ENCODE data around the gene ABHD12. TPM values are rescaled to one million over a fixed set of nuclear protein-coding genes. Genes with fewer than 3 reads are reported as not detected.
A peak's percentile ranks its signal among the peaks of the same experiment; 100 is the strongest.

The ABHD12 gene
- total RNA-seq, 1 experiment from 2014 or later = 60.1 TPM

DNA sequence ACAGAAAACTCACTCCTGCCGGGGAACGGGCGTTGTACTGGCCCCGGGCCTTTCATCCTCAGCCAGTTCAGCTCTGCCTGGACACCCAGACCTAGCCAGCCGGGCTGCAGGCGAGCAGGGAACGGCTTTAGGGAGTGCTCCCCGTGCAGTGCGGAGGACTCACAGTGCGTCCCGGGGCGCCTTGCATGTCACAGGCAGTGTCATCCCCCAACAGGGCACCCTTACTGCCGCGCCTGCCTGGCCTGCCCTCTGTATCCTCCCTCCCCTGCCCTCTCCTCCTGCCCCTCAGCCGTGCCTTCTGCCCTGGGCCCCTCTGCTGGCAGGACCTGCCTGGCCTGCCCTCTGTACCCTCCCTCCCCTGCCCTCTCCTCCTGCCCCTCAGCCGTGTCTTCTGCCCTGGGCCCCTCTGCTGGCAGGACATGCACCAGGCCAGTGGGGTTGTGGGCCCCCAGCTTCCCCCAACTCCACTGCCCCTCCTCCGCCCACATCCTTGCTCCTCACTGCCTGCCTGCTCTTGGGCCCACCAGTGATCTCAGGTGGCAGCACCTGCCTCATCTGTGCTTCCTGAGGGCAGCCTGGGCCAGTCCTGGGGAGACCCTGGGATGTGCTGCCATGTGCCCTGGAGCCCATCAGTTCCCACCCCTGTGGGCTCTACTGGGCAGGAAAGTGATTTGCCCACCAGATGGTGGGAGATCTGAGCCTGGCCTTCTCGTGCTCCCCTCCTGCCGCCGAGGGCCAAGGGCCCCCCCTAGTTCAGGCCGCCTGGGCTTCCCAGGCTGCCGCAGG, 99.8 kb downstream of the ABHD12 start:
- Histone ChIP-seq H3K4me2 (no peak overlapping the region), H3K79me2 (ENCODE audit: low read depth) (no peaks in the 10 kb centered on the region), H3K27me3 (ENCODE audit: insufficient read depth, low read depth) (no peaks in the 10 kb centered on the region), H3K27ac (no peak overlapping the region), H3K4me3 (no peak overlapping the region), H3K36me3 (ENCODE audit: low read depth) (peaks cover 10% of the 10 kb centered on the region), H3K9me3 (ENCODE audit: insufficient read depth, low read depth) (no peaks in the 10 kb centered on the region), H4K20me1 (ENCODE audit: insufficient read depth) (peaks cover 8% of the 10 kb centered on the region; the same call in 1 of the 2 replicates), H3F3A (ENCODE audit: insufficient read depth, low read depth) (peaks cover 23% of the 10 kb centered on the region; the same call in 1 of the 2 replicates), H2AFZ (no peak overlapping the region), H3K9me2 (ENCODE audit: insufficient read depth) (no peaks in the 10 kb centered on the region), H3K4me1 (replicated peaks; ENCODE audit: insufficient read depth) (no peaks in the 10 kb centered on the region)
- ChIA-PET POLR2A (ENCODE audit: unreplicated experiment) (no interaction called here), CTCF (no interaction called here)
- BruUV-seq (replicated peaks) = no TSS peak
- intact Hi-C loops (cut with micrococcal nuclease; ENCODE audit: unreplicated experiment) = loop anchor here (10.0 kb wide), 1 partner anchor 116 kb away; no protein-coding TSS in a partner anchor
- DNase-seq = no peak
- TF ChIP-seq CTCF (conservative IDR thresholded peaks at IDR 0.05) (no peak), EZH2 (IDR thresholded peaks at IDR 0.05; ENCODE audit: low read depth) (no peak)

- H3K36me3 ChIP-seq (ENCODE audit: low read depth) = peaks cover 14% of the 10 kb centered on the region
- intact Hi-C loops (cut with micrococcal nuclease; ENCODE audit: unreplicated experiment) = loop anchor here (10.0 kb wide), 1 partner anchor 115 kb away; no protein-coding TSS in a partner anchor
- peaks cover 15% of the 10 kb centered on the region; the same call in 1 of the 2 replicates for H3F3A ChIP-seq (ENCODE audit: insufficient read depth, low read depth)
- POLR2A ChIA-PET (ENCODE audit: unreplicated experiment) = no interaction called here
- peak in 1 of 2 experiments; percentile 30 for DNase-seq
- TF ChIP-seq EZH2 (IDR thresholded peaks at IDR 0.05; ENCODE audit: low read depth) (no peak), CTCF (conservative IDR thresholded peaks at IDR 0.05) (no peak)
- no peaks in the 10 kb centered on the region for H3K27me3 ChIP-seq (ENCODE audit: insufficient read depth, low read depth)
- no TSS peak for BruUV-seq (replicated peaks)
- no peaks in the 10 kb centered on the region for H3K79me2 ChIP-seq (ENCODE audit: low read depth)
- no peak overlapping the region for H3K4me3 ChIP-seq
- H2AFZ ChIP-seq = no peak overlapping the region
- H3K4me2 ChIP-seq = no peak overlapping the region
- H3K9me3 ChIP-seq (ENCODE audit: insufficient read depth, low read depth) = no peaks in the 10 kb centered on the region
- no peaks in the 10 kb centered on the region for H3K9me2 ChIP-seq (ENCODE audit: insufficient read depth)
- peaks cover 14% of the 10 kb centered on the region; the same call in 1 of the 2 replicates for H4K20me1 ChIP-seq (ENCODE audit: insufficient read depth)
- H3K27ac ChIP-seq = no peak overlapping the region
- CTCF ChIA-PET = no interaction called here
- H3K4me1 ChIP-seq (replicated peaks; ENCODE audit: insufficient read depth) = no peaks in the 10 kb centered on the region
These were observed 100.6 kb downstream of the ABHD12 start for GRCh38 chr20:25289886-25290597.

GRCh38 chr20:25288291-25289181, 102.1 kb downstream of the ABHD12 start:
- H3F3A ChIP-seq (ENCODE audit: insufficient read depth, low read depth) = peaks cover 11% of the 10 kb centered on the region; the same call in 1 of the 2 replicates
- no peak overlapping the region for H3K4me3 ChIP-seq
- H3K79me2 ChIP-seq (ENCODE audit: low read depth) = no peaks in the 10 kb centered on the region
- intact Hi-C loops (cut with micrococcal nuclease; ENCODE audit: unreplicated experiment) = no loop called here
- no peak overlapping the region for H3K27ac ChIP-seq
- TF ChIP-seq CTCF (conservative IDR thresholded peaks at IDR 0.05) (no peak), EZH2 (IDR thresholded peaks at IDR 0.05; ENCODE audit: low read depth) (no peak)
- H3K4me2 ChIP-seq = no peak overlapping the region
- no peak overlapping the region for H2AFZ ChIP-seq
- no TSS peak for BruUV-seq (replicated peaks)
- peaks cover 16% of the 10 kb centered on the region; the same call in 1 of the 2 replicates for H4K20me1 ChIP-seq (ENCODE audit: insufficient read depth)
- H3K9me3 ChIP-seq (ENCODE audit: insufficient read depth, low read depth) = no peaks in the 10 kb centered on the region
- no peaks in the 10 kb centered on the region for H3K4me1 ChIP-seq (replicated peaks; ENCODE audit: insufficient read depth)
- ChIA-PET CTCF (no interaction called here), POLR2A (ENCODE audit: unreplicated experiment) (no interaction called here)
- no peaks in the 10 kb centered on the region for H3K9me2 ChIP-seq (ENCODE audit: insufficient read depth)
- H3K36me3 ChIP-seq (ENCODE audit: low read depth) = peaks cover 12% of the 10 kb centered on the region
- DNase-seq = peak in 1 of 2 experiments; percentile 34
- no peaks in the 10 kb centered on the region for H3K27me3 ChIP-seq (ENCODE audit: insufficient read depth, low read depth)

Measured in PC-9 (cell line).